Astrocyte (in vitro differentiated cells and primary cell): ENCODE results near the gene LGR4.

Source experiments
- EZH2 ChIP-seq: IDR thresholded peaks from 2 replicates; pipeline ENCODE4 v1.6.1; 2012; ENCODE audit warnings: mild to moderate bottlenecking, low read length, inconsistent platforms; ENCODE audit not compliant: insufficient read depth
- TF ChIP-seq, protein P1 (sequence below): IDR thresholded peaks from 2 replicates; pipeline ENCODE4 v1.5.1; 2011; ENCODE audit warnings: low read depth, mild to moderate bottlenecking, inconsistent platforms, low read length, moderate library complexity; ENCODE audit not compliant: insufficient read depth

DNA sequence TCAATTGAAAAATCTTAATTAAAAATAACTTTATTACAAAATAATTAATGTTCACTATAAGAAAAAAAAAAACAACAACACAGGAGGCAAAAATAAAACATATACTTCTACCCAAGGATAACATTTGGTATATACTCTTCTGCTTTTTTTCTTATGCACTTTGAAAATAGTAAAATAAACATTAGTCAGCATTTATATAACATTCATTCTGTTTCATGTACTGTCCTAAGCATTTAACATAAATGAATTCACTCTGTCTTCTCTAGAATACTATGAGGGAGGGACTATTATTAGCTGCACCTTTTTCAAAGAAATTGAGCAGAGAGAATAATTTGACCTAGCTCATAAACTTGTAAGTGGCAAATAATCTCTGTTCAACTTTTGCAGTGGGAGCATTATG is 61.3 kb downstream of the LGR4 start:
- TF ChIP-seq, protein P1, sequence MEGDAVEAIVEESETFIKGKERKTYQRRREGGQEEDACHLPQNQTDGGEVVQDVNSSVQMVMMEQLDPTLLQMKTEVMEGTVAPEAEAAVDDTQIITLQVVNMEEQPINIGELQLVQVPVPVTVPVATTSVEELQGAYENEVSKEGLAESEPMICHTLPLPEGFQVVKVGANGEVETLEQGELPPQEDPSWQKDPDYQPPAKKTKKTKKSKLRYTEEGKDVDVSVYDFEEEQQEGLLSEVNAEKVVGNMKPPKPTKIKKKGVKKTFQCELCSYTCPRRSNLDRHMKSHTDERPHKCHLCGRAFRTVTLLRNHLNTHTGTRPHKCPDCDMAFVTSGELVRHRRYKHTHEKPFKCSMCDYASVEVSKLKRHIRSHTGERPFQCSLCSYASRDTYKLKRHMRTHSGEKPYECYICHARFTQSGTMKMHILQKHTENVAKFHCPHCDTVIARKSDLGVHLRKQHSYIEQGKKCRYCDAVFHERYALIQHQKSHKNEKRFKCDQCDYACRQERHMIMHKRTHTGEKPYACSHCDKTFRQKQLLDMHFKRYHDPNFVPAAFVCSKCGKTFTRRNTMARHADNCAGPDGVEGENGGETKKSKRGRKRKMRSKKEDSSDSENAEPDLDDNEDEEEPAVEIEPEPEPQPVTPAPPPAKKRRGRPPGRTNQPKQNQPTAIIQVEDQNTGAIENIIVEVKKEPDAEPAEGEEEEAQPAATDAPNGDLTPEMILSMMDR: no peak
- no peak for TF ChIP-seq EZH2
